Peyer's patch (tissue), 4 donors: ENCODE data around the gene PERCC1. TPM values are rescaled to one million over a fixed set of nuclear protein-coding genes. Genes with fewer than 3 reads are reported as not detected.

Experiments used
- DNase-seq, 3 donors: peaks; one replicate each; pipeline ENCODE4 v3.0.0-alpha.2; 2017 to 2019
- H3K27ac ChIP-seq, 4 donors: fragments of 200-600 bp; sonication (generic); one replicate each; pipeline ENCODE4 v1.5.1; 2016 to 2019
- H3K27me3 ChIP-seq, 2 donors: fragments of 200-600 bp; sonication (generic); one replicate each; pipeline ENCODE4 v1.5.1; 2019
- H3K36me3 ChIP-seq, 3 donors: fragments of 200-600 bp; sonication (generic); one replicate each; pipeline ENCODE4 v1.5.1; 2016 to 2019
- H3K4me1 ChIP-seq, 4 donors: fragments of 200-600 bp; sonication (generic); one replicate each; pipeline ENCODE4 v1.5.1; 2016 to 2019
- H3K4me3 ChIP-seq, 4 donors: fragments of 200-600 bp; sonication (generic); 1 replicate in 3 of 4; 2 replicates in 1 of 4; pipeline ENCODE4 v1.5.1; 2016 to 2019; ENCODE audit warnings: mild to moderate bottlenecking in 1 of 4
- H3K9me3 ChIP-seq, 4 donors: fragments of 200-600 bp; sonication (generic); one replicate each; pipeline ENCODE4 v1.5.1; 2016 to 2019; ENCODE audit warnings: mild to moderate bottlenecking in 1 of 4
- POLR2A ChIP-seq, 2 donors: fragments of 450-650 bp; IDR thresholded peaks; one replicate each; pipeline ENCODE4 v1.5.1; 2017; ENCODE audit warnings: antibody characterized with exemption in 2 of 2, mild to moderate bottlenecking in 2 of 2, moderate library complexity in 2 of 2
- total RNA-seq, 4 donors: library from RNA; depleted of rRNA; stranded (reverse); fragments of >200 nt; gene quantifications; one replicate each; pipeline ENCODE4 v1.1.0, GENCODE V29; 2016
- TF ChIP-seq, protein P1 (sequence below), 6 experiments: fragments of 450-650 bp in 4 of 6; fragments of 200-600 bp in 2 of 6; sonication (generic) in 1 of 6; IDR thresholded peaks; one replicate each; pipeline ENCODE4 v1.5.1; 2017 to 2019; ENCODE audit warnings: antibody characterized with exemption in 6 of 6, mild to moderate bottlenecking in 3 of 6, moderate library complexity in 1 of 6

Gene PERCC1
- total RNA-seq, 4 donors from 2014 or later: not detected

DNA sequence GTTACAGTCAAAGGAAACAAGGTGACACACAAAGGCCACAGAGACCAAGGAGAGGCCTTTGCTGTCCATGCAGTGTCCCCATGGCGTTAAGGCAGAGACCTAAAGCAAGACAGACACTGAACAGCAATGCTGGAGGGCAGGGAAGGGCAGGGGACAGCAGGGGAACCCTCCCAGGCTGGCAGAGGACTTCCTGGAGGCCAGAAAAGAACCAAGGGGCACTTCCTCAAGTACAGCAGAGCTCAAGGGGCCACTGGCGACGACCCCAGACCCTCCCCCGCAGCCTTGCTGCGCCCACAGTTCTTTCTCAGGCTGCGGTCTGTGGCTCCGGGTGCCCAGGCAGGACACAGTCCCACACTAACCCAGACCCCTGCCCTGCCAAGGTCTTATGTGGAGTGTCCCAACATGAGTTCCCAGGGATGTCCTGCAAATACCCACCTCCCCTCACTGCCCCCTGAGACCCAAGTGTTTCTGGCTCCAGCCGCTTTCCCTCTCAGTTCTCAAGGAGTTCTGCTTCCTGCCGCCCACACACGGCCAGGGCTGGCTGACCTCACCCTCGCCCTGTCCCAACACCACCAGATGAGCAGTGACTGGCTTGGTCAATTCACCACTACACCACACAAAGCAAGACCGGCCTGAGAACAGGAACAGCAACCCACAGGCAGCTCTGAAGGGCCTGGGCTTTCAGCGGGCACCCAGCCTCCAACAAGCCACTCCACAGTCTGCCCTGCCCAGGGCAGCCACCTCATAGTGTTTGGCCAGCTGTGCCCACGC is 39.8 kb downstream of the PERCC1 start:
- Histone ChIP-seq H3K27me3 (no peaks in the 10 kb centered on the region), H3K4me1 (peaks cover 0 to 36% (median 0%) of the 10 kb centered on the region in 4 donors), H3K4me3 (no peak overlapping the region), H3K9me3 (no peaks in the 10 kb centered on the region), H3K36me3 (no peaks in the 10 kb centered on the region), H3K27ac (peak overlapping the region in 3 of 4 donors; percentile 35 to 70 (median 52))
- TF ChIP-seq, protein P1, sequence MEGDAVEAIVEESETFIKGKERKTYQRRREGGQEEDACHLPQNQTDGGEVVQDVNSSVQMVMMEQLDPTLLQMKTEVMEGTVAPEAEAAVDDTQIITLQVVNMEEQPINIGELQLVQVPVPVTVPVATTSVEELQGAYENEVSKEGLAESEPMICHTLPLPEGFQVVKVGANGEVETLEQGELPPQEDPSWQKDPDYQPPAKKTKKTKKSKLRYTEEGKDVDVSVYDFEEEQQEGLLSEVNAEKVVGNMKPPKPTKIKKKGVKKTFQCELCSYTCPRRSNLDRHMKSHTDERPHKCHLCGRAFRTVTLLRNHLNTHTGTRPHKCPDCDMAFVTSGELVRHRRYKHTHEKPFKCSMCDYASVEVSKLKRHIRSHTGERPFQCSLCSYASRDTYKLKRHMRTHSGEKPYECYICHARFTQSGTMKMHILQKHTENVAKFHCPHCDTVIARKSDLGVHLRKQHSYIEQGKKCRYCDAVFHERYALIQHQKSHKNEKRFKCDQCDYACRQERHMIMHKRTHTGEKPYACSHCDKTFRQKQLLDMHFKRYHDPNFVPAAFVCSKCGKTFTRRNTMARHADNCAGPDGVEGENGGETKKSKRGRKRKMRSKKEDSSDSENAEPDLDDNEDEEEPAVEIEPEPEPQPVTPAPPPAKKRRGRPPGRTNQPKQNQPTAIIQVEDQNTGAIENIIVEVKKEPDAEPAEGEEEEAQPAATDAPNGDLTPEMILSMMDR (IDR thresholded peaks at IDR 0.05): no peak
- TF ChIP-seq POLR2A (IDR thresholded peaks at IDR 0.05): no peak
- DNase-seq: peak in 1 of 3 donors; percentile 25

DNA sequence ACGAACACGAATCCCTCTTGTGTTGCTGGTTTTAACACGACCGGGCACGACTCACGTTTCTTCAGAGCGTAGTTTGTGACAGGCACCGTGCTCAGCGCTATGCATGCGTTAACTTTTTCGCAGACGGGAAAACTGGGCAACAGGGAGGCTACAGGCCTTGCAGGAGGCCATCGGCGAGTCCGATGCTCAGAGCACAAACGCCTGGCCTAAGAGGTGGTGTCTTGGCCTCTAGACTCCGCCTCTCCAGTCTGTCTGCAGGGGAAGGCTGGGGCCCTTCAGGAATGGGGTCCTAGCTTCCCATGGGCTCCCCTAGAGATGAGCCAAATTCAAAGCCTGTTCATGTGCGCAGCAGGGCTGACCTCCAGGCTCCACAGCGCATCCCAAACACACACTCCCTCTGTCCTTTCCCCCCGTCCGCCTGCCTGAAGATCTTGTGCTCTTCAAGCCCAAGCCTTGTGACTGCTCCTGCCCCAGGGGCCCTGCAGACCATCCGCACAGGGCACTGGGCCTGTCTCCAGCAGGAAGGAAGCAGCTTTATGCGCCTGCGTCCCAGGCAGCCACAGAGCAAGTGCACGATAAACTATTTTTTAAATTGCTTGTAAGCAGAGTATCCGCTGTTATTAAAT is 40.8 kb downstream of the PERCC1 start:
- Histone ChIP-seq H3K4me1 (peaks cover 0 to 38% (median 0%) of the 10 kb centered on the region in 4 donors), H3K9me3 (no peaks in the 10 kb centered on the region), H3K27me3 (no peaks in the 10 kb centered on the region), H3K4me3 (no peak overlapping the region), H3K27ac (peak overlapping the region in 2 of 4 donors; percentile 35 to 70), H3K36me3 (no peaks in the 10 kb centered on the region)
- no peak for TF ChIP-seq POLR2A (IDR thresholded peaks at IDR 0.05)
- TF ChIP-seq, protein P1 (IDR thresholded peaks at IDR 0.05): no peak
- no peak for DNase-seq

DNA sequence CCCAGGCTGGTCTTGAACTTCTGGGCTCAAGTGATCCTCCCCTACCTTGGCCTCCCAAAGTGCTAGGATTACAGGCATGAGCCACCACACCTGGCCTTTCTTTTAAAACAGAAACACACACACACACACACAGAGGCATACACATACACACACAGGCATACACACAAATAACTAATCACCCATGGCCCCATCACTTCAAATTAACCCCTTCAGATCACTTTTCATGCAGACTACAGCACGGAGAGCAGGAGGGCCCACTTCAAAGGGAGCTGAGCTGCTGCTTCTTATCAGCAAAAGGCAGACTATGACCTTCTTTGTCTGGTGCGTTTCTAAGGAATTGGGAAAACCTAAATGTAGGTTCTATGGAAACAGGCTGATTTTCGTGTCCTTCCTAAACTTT is 42.1 kb downstream of the PERCC1 start:
- H3K27ac ChIP-seq: no peak overlapping the region
- H3K4me1 ChIP-seq: peaks cover 0 to 38% (median 0%) of the 10 kb centered on the region in 4 donors
- no peak for DNase-seq
- no peaks in the 10 kb centered on the region for H3K36me3 ChIP-seq
- H3K27me3 ChIP-seq: no peaks in the 10 kb centered on the region
- H3K9me3 ChIP-seq: no peaks in the 10 kb centered on the region
- TF ChIP-seq, protein P1 (IDR thresholded peaks at IDR 0.05): no peak
- TF ChIP-seq POLR2A (IDR thresholded peaks at IDR 0.05): no peak
- no peak overlapping the region for H3K4me3 ChIP-seq

DNA sequence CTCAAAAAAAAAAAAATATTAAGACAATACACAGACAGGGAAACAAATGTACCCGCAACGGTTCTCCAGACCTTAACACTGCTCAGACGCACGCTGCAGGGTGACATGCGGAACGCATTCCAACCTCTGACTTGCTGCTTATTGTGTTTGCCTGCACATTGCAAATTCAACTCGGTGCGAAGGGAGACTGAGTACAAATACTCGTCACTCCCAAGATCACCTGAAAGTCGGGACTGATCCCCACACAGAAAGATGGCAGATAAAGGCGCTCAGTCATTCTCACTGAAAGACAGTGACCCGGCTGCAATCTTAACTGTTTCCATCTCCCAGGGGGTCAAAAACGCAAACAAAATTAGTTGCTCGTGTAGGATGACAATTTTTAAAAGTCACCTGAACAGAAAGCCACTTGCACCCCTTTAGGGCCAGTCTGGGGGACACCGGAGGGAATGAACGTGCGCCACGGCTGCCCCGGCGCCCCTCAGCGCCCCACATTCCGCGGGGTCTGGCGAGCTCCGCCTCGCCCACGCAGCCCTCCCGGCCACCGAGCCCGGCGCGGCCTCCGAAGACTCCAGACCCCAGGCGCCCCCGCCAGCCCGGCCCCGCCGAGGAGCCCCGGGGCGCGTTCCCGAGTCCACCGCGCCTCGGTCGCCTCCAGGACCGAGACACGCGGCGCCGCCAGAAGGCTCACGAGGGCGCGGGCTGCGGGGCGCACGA is 43.4 kb downstream of the PERCC1 start:
- no peaks in the 10 kb centered on the region for H3K27me3 ChIP-seq
- no peak for DNase-seq
- peaks cover 0 to 38% (median 0%) of the 10 kb centered on the region in 4 donors for H3K4me1 ChIP-seq
- H3K27ac ChIP-seq: peak overlapping the region; percentile 89 to 98 (median 93)
- no peaks in the 10 kb centered on the region for H3K9me3 ChIP-seq
- H3K4me3 ChIP-seq: peak overlapping the region; percentile 91 to 100 (median 98)
- H3K36me3 ChIP-seq: no peaks in the 10 kb centered on the region
- TF ChIP-seq POLR2A (IDR thresholded peaks at IDR 0.05): no peak
- TF ChIP-seq, protein P1 (IDR thresholded peaks at IDR 0.05): no peak

GRCh38 chr16:1474796-1475551 is 44.1 kb downstream of the PERCC1 start, which contains the start of gene CLCN7:
Gene CLCN7 (minus strand): TSS chr16:1475028. CDS start chr16:1474974, 54 bp downstream.
- no peaks in the 10 kb centered on the region for H3K9me3 ChIP-seq
- H3K27ac ChIP-seq: peak within 1 kb of the TSS; percentile 89 to 98 (median 93)
- H3K27me3 ChIP-seq: no peaks in the 10 kb centered on the region
- peak within 1 kb of the TSS; percentile 91 to 100 (median 98) for H3K4me3 ChIP-seq
- H3K36me3 ChIP-seq: no peaks in the 10 kb centered on the region
- DNase-seq: peak; percentile 90 to 97 (median 96)
- peaks cover 0 to 35% (median 0%) of the 10 kb centered on the region in 4 donors for H3K4me1 ChIP-seq
- TF ChIP-seq, protein P1 (IDR thresholded peaks at IDR 0.05): peak in 1 of 6 experiments; percentile 12
- TF ChIP-seq POLR2A (IDR thresholded peaks at IDR 0.05): peak; percentile 82 to 92
